K562 (cell line): ENCODE measurements around the gene KDM2B. TPM values are rescaled to one million over a fixed set of nuclear protein-coding genes. Genes with fewer than 3 reads are reported as not detected.
A peak's percentile ranks its signal among the peaks of the same experiment; 100 is the strongest.

ENCODE experiments used
- ARNT ChIP-seq, 2 experiments: fragments of 450-650 bp; IDR thresholded peaks; 2 replicates each; pipeline ENCODE4 v1.6.1; 2016; ENCODE audit warnings: mild to moderate bottlenecking in 1 of 2
- BCOR ChIP-seq: fragments of 450-650 bp; IDR thresholded peaks from 2 replicates; pipeline ENCODE4 v1.6.1; 2016
- BRCA1 ChIP-seq, 2 experiments: fragments of 450-650 bp in 1 of 2; sonication (generic) in 1 of 2; formaldehyde crosslinking in 1 of 2; IDR thresholded peaks; 2 replicates each; pipeline versions ENCODE4 v1.5.0 to v1.6.1; 2017 to 2020; ENCODE audit warnings: mild to moderate bottlenecking in 1 of 2, missing genetic modification reagents in 1 of 2
- CBX5 ChIP-seq: IDR thresholded peaks from 2 replicates; pipeline ENCODE4 v1.6.1; 2014; ENCODE audit warnings: low read depth, borderline replicate concordance
- CGGBP1 ChIP-seq: fragments of 250-450 bp; sonication (Bioruptor Pico); IDR thresholded peaks from 2 replicates; pipeline ENCODE4 v1.9.0; 2021; ENCODE audit warnings: mild to moderate bottlenecking
- CHD4 ChIP-seq: fragments of 200-600 bp; sonication (generic); IDR thresholded peaks from 3 replicates; pipeline ENCODE4 v1.6.1; 2012; ENCODE audit warnings: low read depth, mild to moderate bottlenecking, mixed read lengths, low read length, inconsistent platforms; ENCODE audit not compliant: insufficient read depth, insufficient replicate concordance, poor library complexity, severe bottlenecking
- DEAF1 ChIP-seq: fragments of 450-650 bp; formaldehyde crosslinking; IDR thresholded peaks from 2 replicates; pipeline ENCODE4 v1.4.0; 2020; ENCODE audit warnings: mild to moderate bottlenecking, moderate library complexity
- DMBX1 ChIP-seq: fragments of 250-450 bp; sonication (Bioruptor Pico); IDR thresholded peaks from 2 replicates; pipeline ENCODE4 v1.8.0; 2022; ENCODE audit warnings: inconsistent platforms, mild to moderate bottlenecking, moderate library complexity, borderline replicate concordance
- ERF ChIP-seq: fragments of 450-650 bp; formaldehyde crosslinking; IDR thresholded peaks from 2 replicates; pipeline ENCODE4 v1.4.0; 2020; ENCODE audit warnings: mild to moderate bottlenecking, mixed read lengths
- FOSL1 ChIP-seq: fragments of 200-800 bp; sonication (Bioruptor generic); conservative IDR thresholded peaks from 2 replicates; pipeline ENCODE4 v1.6.1; 2016; ENCODE audit warnings: missing genetic modification characterization, missing compliant biosample characterization
- FOXK1 ChIP-seq: sonication (generic); formaldehyde crosslinking; IDR thresholded peaks from 2 replicates; pipeline ENCODE4 v1.8.0; 2022; ENCODE audit warnings: missing genetic modification reagents, mild to moderate bottlenecking, borderline replicate concordance
- HNRNPK ChIP-seq: fragments of 200-400 bp; formaldehyde crosslinking; IDR thresholded peaks from one replicate; pipeline ENCODE4 v1.6.1; 2018; ENCODE audit warnings: mild to moderate bottlenecking, low read depth, low read length; ENCODE audit not compliant: poor library complexity, severe bottlenecking
- NR3C1 ChIP-seq: sonication (generic); formaldehyde crosslinking; IDR thresholded peaks from 2 replicates; pipeline ENCODE4 v1.8.1; 2022; ENCODE audit warnings: missing genetic modification reagents
- NR4A1 ChIP-seq, 2 experiments: fragments of 250-450 bp in 1 of 2; fragments of 450-650 bp in 1 of 2; sonication (Bioruptor Pico) in 1 of 2; IDR thresholded peaks; 2 replicates each; pipeline versions ENCODE4 v1.4.0 to v1.6.1; 2016 to 2020; ENCODE audit warnings: mild to moderate bottlenecking in 2 of 2, missing compliant biosample characterization in 1 of 2, missing genetic modification characterization in 1 of 2, moderate library complexity in 1 of 2
- SPI1 ChIP-seq: IDR thresholded peaks from 2 replicates; pipeline ENCODE4 v1.6.1; 2011; ENCODE audit warnings: low read depth, low read length, control low read depth, borderline replicate concordance
- TAF1 ChIP-seq: IDR thresholded peaks from 2 replicates; pipeline ENCODE4 v1.6.1; 2011; ENCODE audit warnings: mild to moderate bottlenecking, low read length, moderate library complexity; ENCODE audit not compliant: insufficient read depth, control insufficient read depth, severe bottlenecking; ENCODE audit errors: extremely low read depth
- TFE3 ChIP-seq: fragments of 450-650 bp; formaldehyde crosslinking; IDR thresholded peaks from 2 replicates; pipeline ENCODE4 v1.4.0; 2020; ENCODE audit warnings: mild to moderate bottlenecking, mixed read lengths
- ZBED1 ChIP-seq: IDR thresholded peaks from 2 replicates; pipeline ENCODE4 v1.6.1; 2014
- ZKSCAN3 ChIP-seq: fragments of 250-450 bp; sonication (Bioruptor Pico); IDR thresholded peaks from 2 replicates; pipeline ENCODE4 v1.4.0; 2020
- ZNF253 ChIP-seq: fragments of 250-450 bp; sonication (Bioruptor Pico); conservative IDR thresholded peaks from 2 replicates; pipeline ENCODE4 v1.6.1; 2021; ENCODE audit warnings: mild to moderate bottlenecking
- ZNF274 ChIP-seq: IDR thresholded peaks from 2 replicates; pipeline ENCODE4 v1.6.1; 2011; ENCODE audit warnings: low read depth, mild to moderate bottlenecking, low read length, moderate library complexity, borderline replicate concordance
- polyA plus RNA-seq, 8 experiments: library from polyadenylated mRNA; depleted of rRNA in 4 of 8; stranded (reverse) in 5 of 8; unstranded in 3 of 8; fragments of >200 nt; fragmentation: Nextera tagmentation in 2 of 8; fragmentation: Illumina TruSeq in 1 of 8; extraction: Ambion mirVana in 2 of 8; extraction: Trizol in 1 of 8; gene quantifications; 2 replicates each; pipeline versions ENCODE4 v1.2.1 to v1.2.3, GENCODE V29; 2011 to 2014; ENCODE audit warnings: inconsistent platforms in 1 of 8, missing spikeins in 1 of 8
- total RNA-seq, 7 experiments: library from RNA; depleted of rRNA in 6 of 7; stranded (reverse); fragments of >200 nt in 6 of 7; fragmentation: Illumina TruSeq in 2 of 7; extraction: Trizol in 2 of 7; gene quantifications; 2 replicates each; pipeline versions ENCODE4 v1.2.1 to v1.2.3, GENCODE V29; 2011 to 2021; ENCODE audit warnings: low replicate concordance in 1 of 7
- TF ChIP-seq, protein P1 (sequence below): IDR thresholded peaks from 2 replicates; pipeline ENCODE4 v1.6.1; 2011; ENCODE audit warnings: borderline replicate concordance, low read depth, mild to moderate bottlenecking, moderate library complexity, low read length; ENCODE audit not compliant: insufficient read depth, poor library complexity, severe bottlenecking

The KDM2B gene
- total and polyA plus RNA-seq, 9 of the 15 experiments (the other 6 are each of a cell fraction or from before 2014, with no cell fraction given), result 7.4 to 50.5 (median 22.5) TPM

DNA sequence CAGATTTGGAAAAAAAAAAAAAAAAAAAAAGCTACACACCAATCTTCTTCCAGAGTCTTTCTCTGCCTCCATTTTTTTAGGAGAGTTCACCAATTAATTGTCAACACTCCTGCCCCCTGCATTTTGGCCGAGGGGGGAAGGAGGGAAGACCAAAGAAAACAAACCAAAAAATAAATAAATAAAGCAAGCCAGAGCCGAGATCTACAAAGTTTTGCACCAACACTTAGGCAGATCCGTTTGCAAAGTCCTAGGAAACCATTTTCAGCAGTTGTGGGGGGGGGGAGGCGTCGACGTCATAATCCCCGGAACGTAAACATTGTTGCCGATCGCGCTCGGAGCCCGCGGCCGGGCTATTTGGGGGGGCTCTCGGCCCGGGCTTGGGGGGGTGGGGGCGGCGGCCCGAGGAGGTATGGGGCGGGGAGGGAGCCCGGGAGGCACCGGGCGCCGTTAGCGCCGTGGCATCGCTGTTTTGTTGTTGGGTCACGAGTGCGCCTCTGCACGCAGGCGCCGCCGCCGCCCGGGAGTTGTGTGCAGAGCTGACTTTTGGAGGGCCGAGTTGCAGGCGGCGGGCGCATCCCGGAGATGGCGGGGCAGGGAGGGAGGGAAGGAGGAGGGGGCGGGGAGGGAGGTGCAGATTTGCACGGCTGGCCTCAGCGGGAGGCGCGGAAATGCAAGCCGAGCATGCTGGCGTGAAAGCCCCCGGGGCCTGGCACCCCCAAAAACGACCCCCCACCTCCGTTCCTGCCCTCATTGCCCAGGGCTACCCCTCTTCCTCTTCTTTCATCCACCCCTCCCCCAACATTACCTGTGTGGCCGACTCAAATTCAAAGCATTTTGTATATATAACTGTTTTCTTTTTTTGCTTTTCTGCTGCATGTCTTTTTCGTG lies 598 bp downstream of the KDM2B start (continued):
- TF ChIP-seq DMBX1 (CRISPR knock-in tag) (no peak), NR3C1 (CRISPR knock-in tag) (no peak), ERF (CRISPR knock-in tag) (no peak), CHD4 (peak; percentile 4), SPI1 (0 out of 2 replicates have a peak, but pooled peaks have one; percentile 13), ZNF253 (no peak), ZBED1 (no peak), FOSL1 (tag) (no peak), ZNF274 (no peak), BCOR (no peak), CGGBP1 (CRISPR knock-in tag) (no peak), HNRNPK (no peak), ZKSCAN3 (CRISPR knock-in tag) (no peak), ARNT (IDR thresholded peaks at IDR 0.05) (no peak), TFE3 (CRISPR knock-in tag) (0 out of 2 replicates have a peak, but pooled peaks have one; percentile 7), FOXK1 (CRISPR knock-in tag) (no peak), DEAF1 (CRISPR knock-in tag) (peak; percentile 43), NR4A1 (CRISPR knock-in tag; IDR thresholded peaks at IDR 0.05) (no peak), NR4A1 (tag; IDR thresholded peaks at IDR 0.05) (no peak), TAF1 (peak; percentile 70), BRCA1 (IDR thresholded peaks at IDR 0.05) (no peak), BRCA1 (CRISPR knock-in tag; IDR thresholded peaks at IDR 0.05) (no peak), CBX5 (no peak)
- TF ChIP-seq, protein P1, sequence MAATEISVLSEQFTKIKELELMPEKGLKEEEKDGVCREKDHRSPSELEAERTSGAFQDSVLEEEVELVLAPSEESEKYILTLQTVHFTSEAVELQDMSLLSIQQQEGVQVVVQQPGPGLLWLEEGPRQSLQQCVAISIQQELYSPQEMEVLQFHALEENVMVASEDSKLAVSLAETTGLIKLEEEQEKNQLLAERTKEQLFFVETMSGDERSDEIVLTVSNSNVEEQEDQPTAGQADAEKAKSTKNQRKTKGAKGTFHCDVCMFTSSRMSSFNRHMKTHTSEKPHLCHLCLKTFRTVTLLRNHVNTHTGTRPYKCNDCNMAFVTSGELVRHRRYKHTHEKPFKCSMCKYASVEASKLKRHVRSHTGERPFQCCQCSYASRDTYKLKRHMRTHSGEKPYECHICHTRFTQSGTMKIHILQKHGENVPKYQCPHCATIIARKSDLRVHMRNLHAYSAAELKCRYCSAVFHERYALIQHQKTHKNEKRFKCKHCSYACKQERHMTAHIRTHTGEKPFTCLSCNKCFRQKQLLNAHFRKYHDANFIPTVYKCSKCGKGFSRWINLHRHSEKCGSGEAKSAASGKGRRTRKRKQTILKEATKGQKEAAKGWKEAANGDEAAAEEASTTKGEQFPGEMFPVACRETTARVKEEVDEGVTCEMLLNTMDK, result no peak
